Osteoblast (primary cell): ENCODE measurements around the gene THSD1. TPM values are rescaled to one million over a fixed set of nuclear protein-coding genes. Genes with fewer than 3 reads are reported as not detected.

ENCODE experiments used
- DNase-seq: peaks from one replicate; pipeline ENCODE4 v3.0.0; 2011; ENCODE audit warnings: low spot score, mixed read lengths; ENCODE audit not compliant: insufficient read length; ENCODE audit errors: missing footprints
- H2AFZ ChIP-seq: 2 replicates; pipeline ENCODE4 v1.6.0; 2011; ENCODE audit warnings: mild to moderate bottlenecking, low read length
- H3K27ac ChIP-seq: 2 replicates; pipeline ENCODE4 v1.5.1; 2011; ENCODE audit warnings: mild to moderate bottlenecking, low read depth, low read length, moderate library complexity
- H3K27me3 ChIP-seq: 2 replicates; pipeline ENCODE4 v1.6.0; 2012; ENCODE audit warnings: mild to moderate bottlenecking, control low read depth, inconsistent platforms, low read length, moderate library complexity; ENCODE audit not compliant: insufficient read depth
- H3K36me3 ChIP-seq: 2 replicates; pipeline ENCODE4 v1.5.1; 2011; ENCODE audit warnings: mild to moderate bottlenecking, low read length, control low read depth, moderate library complexity; ENCODE audit not compliant: insufficient read depth
- H3K4me1 ChIP-seq: 2 replicates; pipeline ENCODE4 v1.5.1; 2011; ENCODE audit warnings: mild to moderate bottlenecking, low read length, control low read depth, moderate library complexity; ENCODE audit not compliant: insufficient read depth
- H3K4me2 ChIP-seq: 2 replicates; pipeline ENCODE4 v1.6.0; 2011; ENCODE audit warnings: mild to moderate bottlenecking, low read length; ENCODE audit not compliant: insufficient read depth
- H3K4me3 ChIP-seq: fragments of 200-600 bp; sonication (generic); 3 replicates; pipeline ENCODE4 v1.5.1; 2012; ENCODE audit warnings: mild to moderate bottlenecking, low read length, inconsistent platforms; ENCODE audit not compliant: insufficient read depth
- H3K79me2 ChIP-seq: 2 replicates; pipeline ENCODE4 v1.6.0; 2012; ENCODE audit warnings: mild to moderate bottlenecking, low read length, control low read depth, inconsistent platforms; ENCODE audit not compliant: insufficient read depth
- H3K9me3 ChIP-seq: 2 replicates; pipeline ENCODE4 v1.5.1; 2011; ENCODE audit warnings: low read depth, low read length, control low read depth
- H4K20me1 ChIP-seq: 2 replicates; pipeline ENCODE4 v1.6.0; 2012; ENCODE audit warnings: mild to moderate bottlenecking, low read length, control low read depth; ENCODE audit not compliant: insufficient read depth
- total RNA-seq: library from RNA; depleted of rRNA; stranded (reverse); fragments of >200 nt; gene quantifications from 2 replicates; pipeline ENCODE4 v1.2.3, GENCODE V29; 2012
- TF ChIP-seq, protein P1 (sequence below): IDR thresholded peaks from 2 replicates; pipeline ENCODE4 v1.5.1; 2011; ENCODE audit warnings: mild to moderate bottlenecking, low read depth, low read length, moderate library complexity; ENCODE audit errors: extremely low read depth

Gene THSD1
- total RNA-seq, 1 donor, result 14.1 TPM

DNA sequence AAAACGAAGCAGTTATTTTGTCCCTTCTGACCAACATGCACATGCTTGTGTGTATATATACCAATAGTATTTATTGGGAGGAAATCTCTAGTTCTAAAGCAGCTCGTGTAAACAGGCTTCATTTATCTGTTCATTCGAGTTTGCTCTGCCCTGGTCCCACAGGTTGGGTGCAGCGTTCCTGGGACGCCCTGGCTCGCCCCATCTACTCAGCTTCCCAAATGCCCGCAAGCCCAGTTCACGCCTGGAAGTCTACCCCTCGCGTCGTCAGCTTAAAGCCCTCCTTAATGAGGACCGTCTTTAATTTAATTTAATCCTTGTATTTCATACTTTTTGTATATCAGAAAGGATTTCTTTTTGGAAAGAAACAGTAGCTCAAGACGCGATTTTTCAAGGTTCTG lies 604 bp downstream of the THSD1 start:
- no peaks in the 10 kb centered on the region for H4K20me1 ChIP-seq
- peak overlapping the region; percentile 51 for H3K27ac ChIP-seq
- no peaks in the 10 kb centered on the region for H3K9me3 ChIP-seq
- no peaks in the 10 kb centered on the region for H3K36me3 ChIP-seq
- peak overlapping the region; percentile 95 for H3K4me3 ChIP-seq
- DNase-seq, result peak; percentile 87
- H3K27me3 ChIP-seq, result no peaks in the 10 kb centered on the region
- H2AFZ ChIP-seq, result peak overlapping the region; percentile 80
- H3K79me2 ChIP-seq, result peaks cover 26% of the 10 kb centered on the region
- peaks cover 9% of the 10 kb centered on the region for H3K4me1 ChIP-seq
- peak overlapping the region; percentile 97 for H3K4me2 ChIP-seq
- TF ChIP-seq, protein P1, sequence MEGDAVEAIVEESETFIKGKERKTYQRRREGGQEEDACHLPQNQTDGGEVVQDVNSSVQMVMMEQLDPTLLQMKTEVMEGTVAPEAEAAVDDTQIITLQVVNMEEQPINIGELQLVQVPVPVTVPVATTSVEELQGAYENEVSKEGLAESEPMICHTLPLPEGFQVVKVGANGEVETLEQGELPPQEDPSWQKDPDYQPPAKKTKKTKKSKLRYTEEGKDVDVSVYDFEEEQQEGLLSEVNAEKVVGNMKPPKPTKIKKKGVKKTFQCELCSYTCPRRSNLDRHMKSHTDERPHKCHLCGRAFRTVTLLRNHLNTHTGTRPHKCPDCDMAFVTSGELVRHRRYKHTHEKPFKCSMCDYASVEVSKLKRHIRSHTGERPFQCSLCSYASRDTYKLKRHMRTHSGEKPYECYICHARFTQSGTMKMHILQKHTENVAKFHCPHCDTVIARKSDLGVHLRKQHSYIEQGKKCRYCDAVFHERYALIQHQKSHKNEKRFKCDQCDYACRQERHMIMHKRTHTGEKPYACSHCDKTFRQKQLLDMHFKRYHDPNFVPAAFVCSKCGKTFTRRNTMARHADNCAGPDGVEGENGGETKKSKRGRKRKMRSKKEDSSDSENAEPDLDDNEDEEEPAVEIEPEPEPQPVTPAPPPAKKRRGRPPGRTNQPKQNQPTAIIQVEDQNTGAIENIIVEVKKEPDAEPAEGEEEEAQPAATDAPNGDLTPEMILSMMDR, result no peak

DNA sequence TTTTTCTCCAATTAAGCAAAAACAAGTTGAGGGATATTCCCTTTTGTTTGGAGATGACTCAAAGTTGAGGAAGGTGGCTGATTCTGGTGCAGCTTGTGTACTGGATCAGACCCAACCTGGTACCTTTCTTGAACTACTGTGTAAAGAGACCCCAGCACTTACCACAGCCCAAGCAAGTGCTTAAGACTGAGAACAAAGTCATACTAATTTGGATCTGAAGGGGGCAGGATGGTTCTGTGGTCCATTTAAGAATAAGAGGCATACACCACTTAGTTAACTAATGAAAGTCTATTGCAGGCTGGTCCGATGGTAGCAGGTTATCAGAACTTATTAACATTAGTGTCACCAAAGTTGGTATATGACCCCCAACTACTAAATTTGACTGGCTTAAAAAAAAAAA lies 6.3 kb downstream of the THSD1 start:
- TF ChIP-seq, protein P1, result peak; percentile 29
- H2AFZ ChIP-seq, result no peak overlapping the region
- H3K4me1 ChIP-seq, result peaks cover 3% of the 10 kb centered on the region
- H3K79me2 ChIP-seq, result peaks cover 22% of the 10 kb centered on the region
- H3K36me3 ChIP-seq, result peaks cover 13% of the 10 kb centered on the region
- H3K27me3 ChIP-seq, result no peaks in the 10 kb centered on the region
- no peaks in the 10 kb centered on the region for H4K20me1 ChIP-seq
- H3K4me3 ChIP-seq, result no peak overlapping the region
- no peak overlapping the region for H3K27ac ChIP-seq
- H3K9me3 ChIP-seq, result no peaks in the 10 kb centered on the region
- no peak overlapping the region for H3K4me2 ChIP-seq
- no peak for DNase-seq

DNA sequence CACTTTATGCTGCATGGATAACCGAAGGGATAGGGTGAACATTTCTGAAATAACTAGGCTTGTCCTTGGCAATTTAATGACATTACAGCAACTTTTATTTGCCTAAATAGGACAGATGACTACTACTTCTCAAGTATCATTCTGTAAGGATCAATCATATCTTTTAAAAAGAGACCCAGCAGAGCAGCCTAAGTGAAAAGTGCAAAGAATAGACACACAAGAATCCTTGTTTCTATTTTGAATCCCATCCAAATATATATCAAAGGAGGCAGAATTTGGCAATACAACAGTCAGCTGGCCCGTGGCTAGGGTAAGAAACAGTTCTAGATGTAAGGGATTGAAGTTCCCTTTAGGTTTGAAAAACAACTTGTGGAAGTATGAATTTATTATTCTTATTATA lies 6.9 kb downstream of the THSD1 start:
- no peaks in the 10 kb centered on the region for H3K27me3 ChIP-seq
- H3K36me3 ChIP-seq, result peaks cover 13% of the 10 kb centered on the region
- H4K20me1 ChIP-seq, result no peaks in the 10 kb centered on the region
- DNase-seq, result no peak
- peaks cover 17% of the 10 kb centered on the region for H3K79me2 ChIP-seq
- H3K4me2 ChIP-seq, result no peak overlapping the region
- no peaks in the 10 kb centered on the region for H3K4me1 ChIP-seq
- TF ChIP-seq, protein P1, result no peak
- H2AFZ ChIP-seq, result no peak overlapping the region
- H3K4me3 ChIP-seq, result no peak overlapping the region
- H3K9me3 ChIP-seq, result no peaks in the 10 kb centered on the region
- no peak overlapping the region for H3K27ac ChIP-seq

DNA sequence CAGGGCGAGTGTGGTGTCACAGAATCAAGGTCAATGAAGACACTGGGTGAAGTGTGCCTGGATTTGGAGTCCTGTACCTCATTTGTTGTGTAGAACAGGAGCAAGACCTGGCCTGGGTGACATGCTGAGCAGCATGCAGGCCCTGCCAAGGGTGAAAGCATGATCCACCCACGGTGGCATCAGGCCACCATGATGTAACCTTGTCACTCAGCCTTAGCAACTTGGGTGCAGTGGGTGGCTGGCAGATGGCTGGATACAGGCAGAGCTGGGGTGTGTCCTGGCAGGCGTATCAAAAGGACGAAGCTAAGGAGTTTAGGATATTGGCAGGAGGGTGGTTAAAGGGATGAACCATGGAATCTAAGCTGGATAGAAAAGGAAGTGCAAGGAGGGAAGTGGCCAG lies 10.3 kb downstream of the THSD1 start:
- Histone ChIP-seq H3K27me3 (no peaks in the 10 kb centered on the region), H3K36me3 (peaks cover 13% of the 10 kb centered on the region), H3K27ac (no peak overlapping the region), H4K20me1 (no peaks in the 10 kb centered on the region), H2AFZ (no peak overlapping the region), H3K4me3 (no peak overlapping the region), H3K79me2 (peaks cover 12% of the 10 kb centered on the region), H3K4me1 (no peaks in the 10 kb centered on the region), H3K4me2 (no peak overlapping the region), H3K9me3 (no peaks in the 10 kb centered on the region)
- TF ChIP-seq, protein P1, result no peak
- DNase-seq, result no peak
